ENCODE measurements around the gene STS.
"Not testable (repeated sequence)": the region's sequence is repeated elsewhere in the genome, so short reads cannot be mapped to it uniquely, and the experiment has no call there.

Gene STS

DNA sequence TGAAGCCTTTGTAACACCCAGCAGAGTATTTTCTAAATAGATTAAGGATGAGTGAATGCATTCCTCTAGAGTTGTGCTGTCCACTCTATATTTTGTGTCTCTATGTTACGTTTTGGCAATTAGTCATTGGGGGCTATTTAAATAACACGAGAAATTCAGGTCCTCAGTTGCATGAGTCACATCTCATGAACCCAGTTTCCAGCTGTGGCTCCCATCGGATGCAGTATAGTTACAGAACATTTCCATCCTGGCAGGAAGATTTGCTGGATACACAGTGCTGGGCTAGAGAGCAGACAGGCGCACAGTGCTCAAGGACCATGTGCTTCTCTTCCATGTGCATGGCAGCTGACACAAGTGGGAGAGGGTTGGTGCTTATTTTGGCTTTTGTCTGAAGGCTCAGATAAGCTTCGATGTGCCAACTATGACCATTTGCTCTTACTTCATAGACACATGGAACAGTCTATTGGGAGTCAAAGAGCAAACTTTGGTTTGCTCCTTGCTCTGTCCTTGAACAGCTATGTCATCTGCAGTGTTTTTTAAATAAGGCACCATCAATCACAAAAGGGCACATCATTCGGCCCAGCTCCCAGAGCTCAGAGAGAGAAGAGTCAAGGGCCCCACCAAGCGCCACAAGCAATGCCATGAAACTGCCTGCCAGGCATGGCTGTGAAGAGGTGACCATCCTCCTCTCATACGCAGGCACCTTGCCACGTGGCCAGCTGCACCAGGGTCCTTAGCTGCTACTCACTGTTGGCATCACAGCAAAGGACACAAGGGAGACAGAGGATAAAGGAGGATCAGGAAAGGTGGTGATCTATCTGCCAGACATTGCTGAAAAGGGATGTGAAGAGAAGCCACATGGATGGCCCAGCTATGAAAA, 8.1 kb upstream of the STS start:
- DNase-seq = no peak

DNA sequence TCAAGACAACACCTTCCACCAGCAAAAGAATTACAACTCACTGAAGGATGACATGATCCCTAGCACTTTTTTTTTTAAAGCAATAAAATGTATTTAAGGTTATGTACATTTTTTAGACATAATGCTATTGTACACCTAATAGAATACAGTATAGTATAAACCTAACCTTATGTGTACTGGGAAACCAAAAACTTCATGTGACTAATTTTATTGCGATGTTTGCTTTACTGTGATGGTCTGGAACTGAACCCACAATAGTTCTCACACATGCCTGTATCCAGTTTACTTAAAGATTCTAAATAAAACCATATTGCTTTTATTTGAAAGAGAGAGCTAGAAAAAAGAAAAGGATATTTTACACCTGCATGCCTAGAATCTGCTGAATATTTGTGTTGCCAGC, 4.4 kb upstream of the STS start:
- no peak for DNase-seq

DNA sequence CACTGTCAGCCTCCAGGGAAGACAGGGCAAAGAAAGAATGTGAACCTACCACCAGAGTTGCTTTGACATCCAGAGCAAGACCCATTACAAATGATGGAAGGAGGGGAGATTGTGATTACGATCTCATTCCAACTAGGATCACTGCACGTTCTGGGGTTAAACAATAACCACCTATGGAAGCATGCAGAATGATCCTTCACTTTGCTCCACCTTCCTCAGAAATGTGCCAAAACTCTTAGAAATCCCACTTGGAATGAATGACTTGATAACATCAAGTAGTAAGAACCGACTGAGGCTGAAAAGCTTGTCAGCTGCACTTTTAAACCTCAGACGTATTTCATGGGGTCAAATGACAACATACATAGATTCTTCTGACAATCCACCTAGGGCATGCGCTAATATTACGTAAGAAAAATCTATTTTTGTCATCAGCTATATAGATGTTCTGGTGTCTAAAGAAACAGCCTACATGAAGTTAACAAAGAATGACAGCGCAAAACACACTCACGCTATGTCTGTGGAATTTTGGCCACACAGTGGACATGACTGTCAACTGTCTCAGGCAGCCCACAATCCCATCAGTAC, 3.5 kb upstream of the STS start:
- no peak for DNase-seq

DNA sequence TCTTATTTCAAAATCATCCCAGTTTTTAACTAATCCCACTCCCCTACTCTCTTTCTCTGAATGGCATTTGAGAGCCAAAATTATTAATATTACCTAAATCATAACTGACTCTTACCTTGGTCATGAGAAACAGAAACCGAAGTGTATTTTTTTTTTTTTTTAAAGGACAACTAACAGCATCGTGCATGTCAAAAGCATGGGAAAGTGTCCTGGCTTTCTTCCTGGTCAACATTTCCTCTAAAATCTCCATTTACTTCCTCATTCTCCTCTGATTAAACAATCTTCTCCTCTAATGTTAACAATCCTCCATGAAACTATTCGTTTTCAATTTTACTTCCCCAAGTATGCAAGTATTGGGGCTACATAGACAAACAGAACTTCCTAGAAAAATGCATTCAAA, 2.1 kb upstream of the STS start:
- no peak for DNase-seq

DNA sequence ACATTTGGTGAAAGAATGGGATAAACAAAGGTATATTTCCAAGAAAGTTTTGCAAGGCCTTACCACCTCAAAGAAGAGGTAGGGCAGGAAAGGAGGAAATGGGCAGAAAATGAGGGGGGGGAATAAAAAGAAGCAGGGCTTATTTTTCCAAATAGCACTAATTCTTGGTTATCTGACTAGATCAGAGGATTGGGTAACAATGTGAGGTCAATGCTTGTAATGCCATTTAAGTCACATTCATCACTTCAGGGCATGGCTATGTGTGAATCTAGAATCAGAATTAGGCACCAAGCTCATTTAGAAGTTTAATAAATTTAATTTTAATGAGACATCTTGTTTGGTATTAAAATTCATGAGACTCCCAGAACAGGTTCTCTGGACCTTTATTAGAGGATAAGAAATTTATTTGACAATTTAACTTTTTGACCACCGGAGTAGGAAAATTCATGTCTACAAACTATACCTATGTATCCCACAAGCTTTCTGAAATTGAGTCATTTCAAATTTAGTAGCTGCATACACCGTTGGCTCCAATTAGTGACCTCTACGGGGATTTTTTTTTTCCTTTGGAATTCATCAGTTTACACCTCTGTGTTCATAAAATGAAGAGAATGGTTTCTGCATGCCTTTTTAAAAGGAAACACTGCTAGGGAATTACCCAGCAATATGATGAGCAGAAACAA, 1.4 kb upstream of the STS start:
- DNase-seq = peak; percentile 23

DNA sequence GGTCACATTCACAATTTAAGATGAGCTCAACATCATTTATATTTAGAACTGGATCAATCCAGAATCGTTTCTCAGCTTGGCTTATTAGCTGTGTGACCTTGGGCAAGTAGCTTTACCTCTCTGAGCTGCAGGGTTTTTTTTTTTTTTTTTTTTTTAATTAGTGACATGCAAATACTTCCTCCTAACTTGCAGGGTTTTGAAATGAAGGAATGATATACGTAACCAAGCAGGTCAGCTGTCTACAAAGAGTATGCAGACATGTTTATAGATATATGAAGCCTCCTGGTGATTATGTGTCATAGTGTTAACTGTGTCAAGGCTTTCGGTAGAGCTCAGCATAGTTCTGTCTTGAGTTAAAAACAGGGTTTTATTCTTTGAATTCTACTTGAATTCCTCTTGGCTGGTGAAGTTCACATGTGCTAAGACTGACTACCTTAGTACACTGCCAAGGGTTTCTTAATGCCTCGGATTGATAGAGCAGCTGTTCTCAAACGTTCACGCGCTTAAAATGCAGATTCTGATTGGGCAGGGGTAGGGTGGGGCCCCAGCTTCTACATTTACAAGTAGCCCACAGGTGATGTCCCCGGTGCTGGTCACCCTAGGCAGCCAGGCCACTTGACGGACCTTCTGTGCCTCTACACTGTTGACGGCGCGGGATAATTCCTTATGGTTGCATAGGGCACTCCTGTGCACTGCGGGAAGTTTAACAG, 654 bp upstream of the STS start:
- DNase-seq = peak; percentile 47

DNA sequence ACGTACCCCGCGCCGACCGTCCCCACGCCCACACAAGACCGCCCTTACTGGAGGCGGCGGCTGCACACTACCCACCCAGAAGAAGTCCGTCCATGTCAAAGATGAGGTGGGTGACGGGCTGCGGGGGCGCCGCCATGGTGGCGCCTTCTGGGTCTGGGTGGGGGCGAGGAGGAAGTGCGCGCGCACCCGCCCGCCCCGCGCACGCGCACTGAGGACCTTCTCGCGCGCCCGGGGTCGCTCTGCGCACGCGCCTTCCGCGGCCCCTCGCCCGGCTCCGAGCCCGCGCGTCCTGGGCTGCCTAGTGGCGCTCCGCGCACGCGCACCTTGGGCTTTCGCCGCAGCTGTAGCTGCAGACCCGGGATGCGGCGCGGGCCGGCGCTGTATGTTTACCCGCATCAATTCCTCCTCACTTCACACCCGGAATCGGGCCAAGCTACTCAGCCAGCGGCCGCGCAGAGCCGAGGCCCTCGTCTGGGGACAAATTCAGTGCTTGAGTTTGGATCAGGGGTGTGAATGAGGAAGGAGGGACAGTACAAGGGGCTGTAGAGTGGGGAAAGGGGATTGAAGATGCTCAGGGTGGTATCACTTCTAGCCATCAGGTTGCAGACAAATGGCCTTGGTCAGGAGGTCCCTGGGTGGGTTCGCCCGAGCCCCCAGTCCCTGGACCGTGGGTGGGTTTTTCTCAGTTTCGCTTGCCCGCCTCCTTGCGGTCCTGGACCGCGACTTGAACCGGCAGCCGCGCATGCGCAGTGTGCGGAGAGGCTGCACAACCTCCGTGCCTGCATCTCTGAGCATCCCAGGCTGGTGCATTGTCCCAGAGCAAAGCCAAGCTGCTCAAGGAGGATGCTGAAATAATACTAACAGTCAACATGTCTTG, 704 bp downstream of the STS start, which contains the start of gene PUDP:
Gene PUDP, minus strand, starts transcription at position 176 of the 877 bp plus-strand sequence. Its CDS starts 40 bp downstream, at position 136.
- peak; percentile 86 for DNase-seq

DNA sequence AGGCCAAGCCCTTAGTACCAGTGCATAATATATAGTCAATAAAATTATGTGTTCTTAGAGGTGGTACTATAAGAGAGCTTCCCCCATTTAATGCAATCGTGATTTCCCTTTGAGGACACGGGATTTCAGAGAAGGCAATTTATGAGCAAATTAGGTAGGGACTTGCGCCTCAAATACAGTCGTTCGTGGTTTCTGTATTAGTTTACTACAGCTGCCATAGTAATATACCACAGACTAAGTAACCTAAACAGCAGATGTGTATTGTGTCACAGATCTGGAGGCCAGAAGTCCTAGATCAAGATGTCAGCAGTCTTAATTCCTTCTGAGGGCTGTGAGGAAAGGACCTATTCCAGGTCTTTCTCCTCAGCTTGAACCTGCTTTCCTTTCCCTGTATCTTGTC, 1.9 kb downstream of the STS start:
- no peak for DNase-seq

DNA sequence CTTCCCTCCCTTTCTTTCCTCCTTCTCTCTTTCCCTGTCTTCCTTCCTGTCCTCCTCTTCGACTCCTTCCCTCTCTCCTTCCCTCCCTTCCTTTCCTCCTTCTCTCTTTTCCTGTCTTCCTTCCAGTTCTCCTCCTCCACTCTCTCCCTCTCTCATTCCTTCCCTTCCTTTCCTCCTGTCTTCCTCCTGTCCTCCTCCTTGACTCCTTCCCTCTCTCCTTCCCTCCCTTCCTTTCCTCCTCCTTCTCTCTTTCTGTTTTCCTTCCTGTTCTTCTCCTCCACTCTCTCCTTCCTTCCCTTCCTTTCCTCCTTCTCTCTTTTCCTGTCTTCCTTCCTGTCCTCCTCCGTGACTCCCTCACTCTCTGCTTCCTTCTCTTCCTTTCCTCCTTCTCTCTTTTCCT, 5.7 kb downstream of the STS start:
- no peak for DNase-seq

DNA sequence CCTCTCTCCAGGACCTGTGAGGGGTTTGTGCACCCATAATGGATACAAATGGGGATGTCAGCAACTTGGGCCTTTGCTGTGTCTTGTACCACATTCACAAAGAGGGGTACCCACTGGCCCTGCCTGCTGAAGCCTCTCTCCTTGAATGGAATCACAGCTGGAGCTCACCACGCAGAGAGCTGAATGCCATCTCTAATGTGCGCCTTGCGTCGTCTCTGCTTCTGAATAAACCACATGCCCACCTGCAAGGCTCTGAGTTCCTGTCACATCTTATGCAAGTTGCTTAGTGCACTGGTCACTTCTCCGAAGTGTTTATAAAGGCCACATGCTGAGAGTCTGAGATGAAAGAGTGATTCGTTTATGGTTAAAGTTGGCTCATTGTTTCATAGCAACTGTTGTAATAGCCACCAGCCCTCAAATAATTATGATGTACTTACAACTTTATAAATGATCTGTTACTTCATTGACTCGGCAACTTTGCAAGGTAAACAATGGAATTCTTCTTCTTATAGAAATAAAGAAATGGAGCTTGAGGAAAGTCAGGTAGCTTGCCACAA, 6.6 kb downstream of the STS start:
- no peak for DNase-seq

DNA sequence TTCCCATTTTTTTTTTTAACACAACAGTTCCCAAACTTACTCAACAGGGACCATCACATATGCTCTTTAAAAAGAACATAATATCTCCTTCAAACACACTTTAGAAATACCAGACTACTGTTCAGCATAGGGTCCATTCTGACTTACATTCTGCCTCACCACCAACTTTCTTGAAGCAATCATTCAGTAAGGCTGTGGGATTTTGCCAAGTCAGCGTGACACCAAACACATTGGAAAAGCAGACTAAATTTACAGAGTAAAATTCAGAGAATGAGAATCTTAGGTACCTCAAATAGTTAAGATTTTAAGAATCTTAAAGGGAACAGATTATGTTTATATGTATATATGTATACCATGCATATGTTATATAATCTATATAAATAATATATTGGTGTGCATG, 7.7 kb downstream of the STS start:
- no peak for DNase-seq

DNA sequence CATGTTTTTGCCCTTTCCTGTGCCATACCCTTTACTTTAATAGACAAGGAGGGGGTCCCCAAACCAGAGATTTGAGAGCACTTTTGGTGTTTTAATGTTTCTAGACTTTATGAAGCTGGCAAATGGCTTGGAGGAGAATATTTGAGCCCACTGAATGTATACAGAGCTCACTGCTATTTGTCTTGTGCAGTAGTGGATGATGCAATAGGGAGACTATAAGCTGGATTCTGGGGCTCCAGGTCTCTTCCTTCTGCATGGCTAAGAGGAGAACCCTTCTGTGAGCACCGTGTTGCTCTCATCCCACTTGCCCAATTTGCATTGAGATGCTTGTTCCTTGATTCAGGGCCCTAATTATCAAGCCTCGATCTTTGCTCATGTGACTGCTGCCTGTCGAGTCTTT, 9.4 kb downstream of the STS start:
- no peak for DNase-seq

DNA sequence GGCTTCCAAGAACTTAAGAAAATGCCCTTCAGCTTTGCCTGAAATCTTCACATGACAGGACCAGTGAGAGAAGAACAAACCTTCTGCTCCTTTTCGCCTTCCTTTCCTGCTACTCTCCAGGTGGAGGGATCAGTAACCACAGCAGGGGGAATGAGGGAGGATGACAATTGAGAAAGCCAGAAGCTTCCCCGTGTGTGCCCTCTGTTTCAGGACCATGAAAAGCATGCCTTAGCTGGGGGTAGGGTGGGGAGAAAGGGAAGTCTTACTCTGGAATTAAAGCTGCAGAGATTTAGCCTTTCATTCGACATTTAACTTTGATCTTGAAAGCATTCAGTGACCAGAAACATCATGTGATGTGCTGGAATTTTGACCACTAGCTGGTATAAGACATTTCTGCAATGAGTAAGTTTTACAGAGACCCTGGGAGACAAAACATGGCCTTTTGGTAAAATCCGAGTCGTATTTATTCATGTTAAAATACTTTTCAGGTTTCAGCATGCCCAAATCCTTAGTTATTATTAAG, 11.0 kb downstream of the STS start:
- no peak for DNase-seq

DNA sequence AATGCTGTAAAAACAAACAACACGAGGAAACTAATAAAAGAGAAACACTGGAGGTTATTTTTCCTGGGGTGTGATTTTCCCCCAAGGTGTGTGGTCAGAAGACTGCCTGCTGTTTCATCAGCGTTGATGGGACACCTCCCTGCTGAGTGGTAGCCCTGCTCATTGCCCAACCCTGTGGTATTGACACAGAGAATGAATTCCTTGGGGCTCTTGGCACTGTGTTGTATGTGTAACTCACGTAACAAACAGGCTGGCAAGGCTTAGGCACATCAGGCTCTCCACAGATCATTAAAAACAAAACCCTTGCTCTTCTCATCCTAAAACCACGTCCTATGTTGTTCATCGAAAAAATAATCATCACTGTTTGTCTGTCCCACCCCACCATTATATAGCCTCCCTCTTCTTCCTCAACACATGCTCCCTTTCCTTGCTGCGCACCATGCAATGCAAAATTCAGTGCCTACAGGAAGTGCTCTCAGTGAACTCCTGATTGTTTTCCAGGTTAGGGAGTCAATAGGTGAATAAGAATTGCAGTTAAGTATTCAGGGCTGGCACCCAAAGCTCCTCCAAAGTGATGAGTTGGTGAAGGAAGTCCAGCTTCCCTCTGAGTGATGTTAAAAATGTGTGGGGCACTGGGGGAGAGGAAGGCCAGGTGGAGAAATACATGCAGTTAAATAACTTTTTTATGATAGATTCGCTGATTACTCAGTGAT, 11.8 kb downstream of the STS start:
- DNase-seq = no peak

DNA sequence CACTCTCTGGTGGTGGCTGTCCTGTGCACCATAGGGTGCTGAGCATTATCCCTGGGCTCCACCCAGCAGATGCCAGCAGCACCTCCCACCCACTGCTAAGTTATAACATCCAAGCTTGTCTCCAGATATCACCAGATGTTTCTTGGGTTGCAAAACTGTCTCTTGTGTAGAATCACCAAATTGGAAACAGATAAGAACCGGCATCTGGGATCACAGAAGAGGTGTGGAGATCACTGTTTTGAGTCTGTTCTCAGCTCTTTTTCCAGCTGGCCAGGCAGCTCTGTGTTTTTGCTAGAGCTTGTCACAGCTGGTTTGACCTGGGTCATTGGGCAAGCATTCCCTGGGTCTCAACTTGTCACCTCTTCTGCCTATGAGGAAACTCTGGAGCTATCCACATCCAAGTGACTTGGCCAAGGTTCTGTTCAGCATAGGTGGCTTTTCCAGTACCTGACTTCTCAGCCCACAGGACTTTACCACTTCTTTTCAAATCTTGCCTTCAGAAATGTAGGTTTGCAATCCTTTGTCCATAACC, 15.7 kb downstream of the STS start:
- DNase-seq = no peak

DNA sequence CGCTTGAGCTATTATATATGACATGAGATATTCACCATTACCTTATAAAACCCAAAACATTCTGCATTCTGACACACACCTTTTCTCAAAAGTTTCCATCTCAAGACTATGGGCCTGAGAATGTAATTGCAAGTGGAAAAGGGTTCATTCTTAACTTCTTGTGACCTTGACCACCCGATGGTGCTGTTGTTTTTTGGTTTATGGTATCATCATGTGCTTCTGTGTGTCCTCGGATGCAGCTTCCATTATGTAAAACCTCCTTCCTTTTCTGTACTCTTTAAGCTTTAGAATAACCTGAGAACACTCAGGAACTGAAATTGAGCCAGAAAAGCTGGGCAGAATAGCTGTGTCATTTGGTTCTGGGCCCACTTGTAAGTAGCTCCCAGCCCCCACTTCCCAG, 16.7 kb downstream of the STS start:
- DNase-seq = no peak

DNA sequence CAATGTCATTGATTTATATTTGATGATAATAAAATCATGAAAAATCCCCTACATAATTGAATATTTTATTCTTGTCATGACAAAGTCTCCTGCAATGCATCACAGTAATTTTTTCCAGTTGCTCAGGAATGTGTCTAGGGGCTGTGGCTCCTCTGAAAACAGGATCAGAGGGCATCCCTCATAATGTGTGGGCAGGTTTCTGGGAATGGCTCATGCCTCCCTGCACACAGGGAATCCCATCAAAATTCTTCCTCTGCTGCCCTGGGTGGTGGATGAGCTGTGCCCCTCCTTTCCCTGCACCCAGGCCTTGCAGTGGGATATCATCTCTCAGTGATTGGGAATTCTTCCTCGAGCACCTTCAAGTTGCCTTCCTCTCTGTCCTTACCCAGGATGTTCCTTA, 20.9 kb downstream of the STS start:
- DNase-seq = no peak

DNA sequence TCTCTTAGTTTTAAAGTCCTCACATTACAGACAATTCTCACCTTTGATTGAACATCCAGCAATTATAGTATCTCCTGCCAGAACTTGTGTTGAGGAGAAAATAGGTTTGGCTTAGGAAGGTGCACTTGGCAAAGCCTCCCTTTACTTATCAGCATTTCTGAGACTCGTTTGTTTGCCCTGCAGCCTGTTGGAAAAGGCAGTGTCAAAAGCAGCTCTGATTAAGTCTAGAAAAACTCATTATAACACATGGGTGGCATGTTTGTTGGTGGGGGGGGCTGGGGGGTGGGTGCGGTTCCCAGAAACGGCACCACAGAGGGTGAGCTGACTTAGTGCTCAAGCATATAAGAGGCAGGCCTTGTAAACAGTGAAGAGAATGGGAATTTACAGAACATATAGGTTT, 22.1 kb downstream of the STS start:
- DNase-seq = no peak

DNA sequence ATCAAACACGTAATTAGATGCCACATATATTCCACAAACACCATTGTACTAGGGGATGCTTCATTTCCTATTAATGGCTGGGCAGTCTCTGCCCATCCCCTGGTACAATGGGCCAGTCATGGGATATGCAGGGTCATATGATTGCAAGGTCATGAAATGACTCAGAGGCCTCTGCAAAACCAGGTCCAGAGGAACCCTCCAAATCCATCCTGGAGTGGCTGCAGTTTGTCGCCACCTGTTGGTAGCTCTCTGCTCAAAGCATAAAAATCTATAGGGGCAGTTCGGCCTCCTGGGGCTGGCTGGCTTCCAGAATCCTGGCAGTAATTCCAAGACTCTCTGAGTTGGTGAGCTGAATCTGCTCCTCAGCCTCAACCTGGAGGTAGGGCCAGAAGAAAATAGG, 23.4 kb downstream of the STS start:
- DNase-seq = peak; percentile 45

DNA sequence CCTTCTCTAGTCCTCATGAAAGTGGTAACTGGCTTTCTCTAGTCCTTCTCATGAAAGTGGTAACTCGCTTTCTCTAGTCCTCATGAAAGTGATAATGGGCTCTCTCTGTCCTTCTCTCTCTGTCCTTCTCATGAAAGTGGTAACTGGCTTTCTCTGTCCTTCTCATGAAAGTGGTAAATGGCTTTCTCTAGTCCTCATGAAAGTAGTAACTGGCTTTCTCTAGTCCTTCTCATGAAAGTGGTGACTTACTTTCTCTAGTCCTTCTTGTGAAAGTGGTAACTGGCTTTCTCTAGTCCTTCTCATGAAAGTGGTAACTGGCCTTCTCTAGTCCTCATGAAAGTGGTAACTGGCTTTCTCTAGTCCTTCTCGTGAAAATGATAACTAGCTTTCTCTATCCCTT, 31.3 kb downstream of the STS start:
- DNase-seq = not testable (repeated sequence)

DNA sequence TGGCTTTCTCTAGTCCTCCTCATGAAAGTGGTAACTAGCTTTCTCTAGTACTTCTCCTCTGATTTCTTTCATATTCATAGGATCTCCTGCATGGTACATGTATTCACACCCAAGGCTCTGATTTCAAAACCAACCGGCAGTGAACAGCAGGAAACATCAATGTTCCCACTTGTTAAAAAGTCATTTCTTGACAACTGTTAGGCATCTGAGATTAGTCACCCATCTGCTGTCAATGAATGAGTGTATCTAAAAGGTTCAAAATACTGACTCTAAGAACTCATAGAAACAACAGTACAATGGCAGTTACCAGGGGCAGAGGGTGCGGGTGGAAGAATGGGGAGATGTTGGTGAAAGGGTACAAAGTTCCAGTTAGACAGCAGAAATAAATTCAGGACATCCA, 31.9 kb downstream of the STS start:
- DNase-seq = no peak
